Prostate gland (tissue), 2 donors: Measurements from ENCODE around the gene CACNA1B. TPM values are rescaled to one million over a fixed set of nuclear protein-coding genes. Genes with fewer than 3 reads are reported as not detected.
"Not testable (repeated sequence)": the region's sequence is repeated elsewhere in the genome, so short reads cannot be mapped to it uniquely, and the experiment has no call there.

Source experiments
- DNase-seq: peaks from one replicate; pipeline ENCODE4 v3.0.0-alpha.2; 2019; ENCODE audit warnings: low spot score
- H3K27ac ChIP-seq, 2 donors: fragments of 200-600 bp; sonication (generic); 2 replicates each; pipeline ENCODE4 v1.5.1; 2017 to 2019
- H3K27me3 ChIP-seq: fragments of 200-600 bp; sonication (generic); replicated peaks from 2 replicates; pipeline ENCODE4 v1.5.1; 2019; ENCODE audit not compliant: insufficient read depth
- H3K36me3 ChIP-seq, 2 donors: fragments of 200-600 bp; sonication (generic); 1 replicate in 1 of 2; 2 replicates in 1 of 2; pipeline versions ENCODE4 v1.5.1 to v1.8.1; 2017 to 2019
- H3K4me1 ChIP-seq: fragments of 200-600 bp; sonication (generic); replicated peaks from 2 replicates; pipeline ENCODE4 v1.5.1; 2019
- H3K4me3 ChIP-seq, 2 donors: fragments of 200-600 bp; sonication (generic); 2 replicates each; pipeline ENCODE4 v1.5.1; 2017 to 2019
- H3K9me3 ChIP-seq: fragments of 200-600 bp; sonication (generic); 2 replicates; pipeline ENCODE4 v1.5.1; 2017
- WGBS: methylation state at CpG from one replicate; pipeline ENCODE4 v1.1.5; 2018; 5-methylcytosine and 5-hydroxymethylcytosine counted together
- intact Hi-C: fragments of 100-400 bp; cut with DNase I; formaldehyde crosslinking; loops from one replicate; pipeline ENCODE4 v1.14.2; 2022
- microRNA counts, 2 donors: library from miRNA; unstranded; fragments of <30 nt; microRNA quantifications; one replicate each; lab custom pipeline; 2016 to 2017
- microRNA-seq: library from miRNA; unstranded; fragments of <30 nt; microRNA quantifications from one replicate; pipeline ENCODE4, GENCODE V29; 2016
- small RNA-seq, 2 donors: library from RNA; depleted of rRNA; stranded (forward); fragments of <200 nt; gene quantifications; one replicate each; pipeline ENCODE3, GENCODE V24; 2016
- total RNA-seq, 2 donors: library from RNA; depleted of rRNA; stranded (reverse); fragments of >200 nt; gene quantifications; one replicate each; pipeline ENCODE4 v1.1.0, GENCODE V29; 2016
- TF ChIP-seq, protein P1 (sequence below), 4 experiments: fragments of 200-600 bp in 2 of 4; fragments of 450-650 bp in 2 of 4; sonication (generic) in 2 of 4; IDR thresholded peaks; 1 replicate in 3 of 4; 2 replicates in 1 of 4; pipeline ENCODE4 v1.5.1; 2016 to 2019; ENCODE audit warnings: antibody characterized with exemption in 4 of 4, mild to moderate bottlenecking in 2 of 4, moderate library complexity in 2 of 4

Gene CACNA1B
- total RNA-seq, 2 donors from 2014 or later, result 0.36 to 6.0 TPM

GRCh38 chr9:138139096-138139495 lies 261.5 kb downstream of the CACNA1B start:
- intact Hi-C loops, H3K9me3 ChIP-seq, H3K36me3 ChIP-seq, H3K27me3 ChIP-seq, H3K4me1 ChIP-seq, DNase-seq, H3K4me3 ChIP-seq, H3K27ac ChIP-seq: not testable (repeated sequence)
- 93% methylated on average over 13 of the region's 14 CpGs for WGBS

DNA sequence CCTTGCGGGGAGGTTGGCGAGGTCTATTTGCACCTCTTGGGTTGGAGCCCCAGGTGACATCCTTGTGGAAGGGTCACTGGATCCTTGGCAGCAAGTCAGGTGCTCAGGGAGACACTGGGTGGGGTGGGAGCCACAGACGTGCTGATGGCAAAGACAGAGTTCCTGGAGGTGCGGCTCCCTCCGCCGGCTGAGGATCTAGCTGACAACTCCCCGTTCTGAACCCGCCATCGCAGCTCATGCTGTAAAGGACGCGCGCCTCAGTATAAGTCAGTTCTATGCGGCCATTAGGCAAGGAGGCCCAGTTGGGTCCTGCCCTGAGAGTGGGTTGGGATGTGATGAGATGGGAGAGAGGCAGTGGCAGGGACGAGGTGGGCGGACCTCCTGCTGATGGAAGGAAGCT lies 263.4 kb downstream of the CACNA1B start:
- H3K4me3 ChIP-seq, H3K4me1 ChIP-seq, intact Hi-C loops, DNase-seq, H3K27me3 ChIP-seq, H3K27ac ChIP-seq, H3K36me3 ChIP-seq, H3K9me3 ChIP-seq: not testable (repeated sequence)
- WGBS, result 93% methylated on average over 12 of the region's 15 CpGs

DNA sequence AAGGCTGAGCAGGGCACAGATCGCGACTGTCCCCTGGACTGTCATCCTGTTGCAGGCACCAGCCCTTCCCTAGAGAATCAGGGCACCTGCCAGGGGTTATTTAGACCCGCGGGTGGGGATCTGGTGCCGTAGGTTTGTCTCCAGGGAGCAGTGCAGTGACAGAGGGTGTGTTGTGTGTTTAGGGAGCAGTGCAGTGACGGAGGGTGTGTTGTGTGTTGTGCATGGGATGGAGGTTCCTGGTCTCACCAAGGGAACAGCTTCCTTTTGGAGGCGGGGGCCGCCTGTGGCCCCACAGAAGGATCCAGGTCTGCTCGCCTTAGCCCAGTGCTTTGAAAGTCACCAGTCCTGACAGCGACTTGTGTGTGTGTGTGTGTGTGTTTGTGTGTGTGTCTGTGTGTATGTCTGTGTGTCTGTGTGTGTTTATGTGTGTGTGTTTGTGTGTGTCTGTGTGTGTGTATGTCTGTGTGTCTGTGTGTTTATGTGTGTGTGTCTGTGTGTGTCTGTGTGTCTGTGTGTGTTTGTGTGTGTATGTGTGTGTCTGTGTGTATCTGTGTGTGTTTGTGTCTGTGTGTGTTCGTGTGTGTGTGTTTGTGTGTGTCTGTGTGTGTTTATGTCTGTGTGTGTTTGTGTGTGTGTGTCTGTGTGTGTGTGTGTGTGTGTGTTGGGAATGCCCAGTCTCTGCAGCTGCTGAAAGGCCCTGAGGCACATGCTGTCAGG lies 265.1 kb downstream of the CACNA1B start:
- H3K36me3 ChIP-seq, H3K9me3 ChIP-seq, intact Hi-C loops, H3K27ac ChIP-seq, H3K4me3 ChIP-seq, H3K27me3 ChIP-seq, DNase-seq, H3K4me1 ChIP-seq: not testable (repeated sequence)
- 80% methylated on average over 11 of the region's 11 CpGs for WGBS

DNA sequence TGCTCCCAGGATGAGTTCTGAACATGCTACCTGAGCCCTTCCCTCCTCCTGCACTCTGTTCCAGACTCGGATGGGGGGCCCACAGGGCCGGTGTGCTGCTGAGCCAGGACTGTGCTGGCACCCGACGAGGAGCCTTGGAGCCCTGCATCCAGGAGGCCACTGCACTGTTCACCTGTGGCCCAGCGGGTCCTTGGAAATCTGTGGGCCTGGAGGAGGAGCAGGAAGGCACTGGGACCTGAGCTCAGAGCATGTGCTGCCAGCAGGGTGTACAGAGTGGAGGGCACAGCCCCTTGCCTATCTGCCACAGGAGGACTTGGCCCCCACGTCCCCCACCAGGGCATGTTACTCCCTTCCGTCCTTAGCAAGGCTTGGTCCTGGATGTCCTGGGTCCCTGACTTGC lies 265.9 kb downstream of the CACNA1B start:
- WGBS, result 80% methylated on average over 6 of the region's 7 CpGs
- H3K27me3 ChIP-seq, H3K4me3 ChIP-seq, H3K36me3 ChIP-seq, H3K9me3 ChIP-seq, H3K4me1 ChIP-seq, intact Hi-C loops, DNase-seq, H3K27ac ChIP-seq: not testable (repeated sequence)

DNA sequence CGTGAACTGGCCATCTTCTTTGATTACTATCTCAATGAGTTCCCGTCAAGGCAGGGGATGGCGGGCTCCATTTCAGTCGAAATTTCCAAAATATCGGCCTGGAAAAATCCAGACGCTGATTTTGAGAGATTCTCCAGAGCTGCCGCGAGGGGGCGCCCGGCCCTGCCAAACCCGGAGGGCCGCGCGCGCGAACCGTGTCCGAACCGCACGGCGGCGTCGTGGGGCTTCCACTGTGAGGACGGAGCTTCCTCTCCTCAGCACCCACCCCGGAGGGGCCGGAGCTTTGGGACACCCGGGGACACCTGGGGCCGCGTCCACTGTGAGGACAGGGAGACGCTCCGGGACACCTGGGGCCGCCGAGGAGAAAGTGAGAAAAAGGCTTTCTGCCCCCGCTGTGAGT lies 270.0 kb downstream of the CACNA1B start:
- H3K9me3 ChIP-seq, intact Hi-C loops, H3K36me3 ChIP-seq, H3K27ac ChIP-seq, H3K4me1 ChIP-seq, H3K27me3 ChIP-seq, H3K4me3 ChIP-seq, DNase-seq: not testable (repeated sequence)
- WGBS, result no CpG with 5 or more reads among the region's 34 CpGs

DNA sequence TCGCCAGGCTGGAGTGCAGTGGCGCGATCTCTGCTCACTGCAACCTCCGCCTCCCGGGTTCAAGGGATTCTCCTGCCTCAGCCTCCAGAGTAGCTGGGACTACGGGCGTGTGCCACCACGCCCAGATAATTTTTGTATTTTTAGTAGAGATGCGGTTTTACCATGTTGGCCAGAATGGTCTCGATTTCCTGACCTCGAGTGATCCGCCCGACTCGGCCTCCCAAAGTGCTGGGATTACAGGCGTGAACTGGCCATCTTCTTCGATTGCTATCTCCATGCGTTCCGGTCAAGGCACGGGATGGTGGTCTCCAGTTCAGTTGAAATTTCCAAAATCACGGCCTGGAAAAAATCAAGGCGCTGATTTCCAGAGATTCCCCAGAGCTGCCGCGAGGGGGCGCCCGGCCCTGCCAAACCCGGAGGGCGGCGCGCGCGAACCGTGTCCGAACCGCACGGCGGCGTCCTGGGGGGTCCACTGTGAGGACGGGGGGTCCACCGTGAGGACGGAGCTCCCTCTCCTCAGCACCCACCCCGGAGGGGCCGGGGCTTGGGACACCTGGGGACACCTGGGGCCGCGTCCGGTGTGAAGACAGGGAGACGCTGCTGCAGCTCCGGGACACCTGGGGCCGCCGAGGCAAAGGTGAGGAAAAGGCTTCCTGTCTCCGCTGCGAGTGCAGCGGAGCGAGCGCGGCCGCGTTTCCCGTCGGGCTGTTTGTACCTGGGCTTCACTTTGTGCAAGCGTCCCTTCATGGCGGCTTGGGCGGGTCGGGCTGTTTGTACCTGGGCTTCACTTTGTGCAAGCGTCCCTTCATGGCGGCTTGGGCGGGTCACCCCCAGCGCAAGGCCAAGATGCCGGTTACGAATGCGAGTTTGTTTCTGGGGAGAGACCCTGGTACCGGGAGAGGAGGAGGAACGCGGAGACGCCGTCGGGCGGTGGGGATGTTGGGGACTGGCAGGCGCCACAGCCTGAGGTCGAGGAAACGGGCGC lies 272.4 kb downstream of the CACNA1B start:
- peak overlapping the region in 1 of 2 donors; percentile 58 for H3K27ac ChIP-seq
- intact Hi-C loops, H3K9me3 ChIP-seq, H3K4me1 ChIP-seq, H3K27me3 ChIP-seq, DNase-seq, H3K36me3 ChIP-seq: not testable (repeated sequence)
- peak overlapping the region; percentile 35 to 46 for H3K4me3 ChIP-seq
- TF ChIP-seq, protein P1, sequence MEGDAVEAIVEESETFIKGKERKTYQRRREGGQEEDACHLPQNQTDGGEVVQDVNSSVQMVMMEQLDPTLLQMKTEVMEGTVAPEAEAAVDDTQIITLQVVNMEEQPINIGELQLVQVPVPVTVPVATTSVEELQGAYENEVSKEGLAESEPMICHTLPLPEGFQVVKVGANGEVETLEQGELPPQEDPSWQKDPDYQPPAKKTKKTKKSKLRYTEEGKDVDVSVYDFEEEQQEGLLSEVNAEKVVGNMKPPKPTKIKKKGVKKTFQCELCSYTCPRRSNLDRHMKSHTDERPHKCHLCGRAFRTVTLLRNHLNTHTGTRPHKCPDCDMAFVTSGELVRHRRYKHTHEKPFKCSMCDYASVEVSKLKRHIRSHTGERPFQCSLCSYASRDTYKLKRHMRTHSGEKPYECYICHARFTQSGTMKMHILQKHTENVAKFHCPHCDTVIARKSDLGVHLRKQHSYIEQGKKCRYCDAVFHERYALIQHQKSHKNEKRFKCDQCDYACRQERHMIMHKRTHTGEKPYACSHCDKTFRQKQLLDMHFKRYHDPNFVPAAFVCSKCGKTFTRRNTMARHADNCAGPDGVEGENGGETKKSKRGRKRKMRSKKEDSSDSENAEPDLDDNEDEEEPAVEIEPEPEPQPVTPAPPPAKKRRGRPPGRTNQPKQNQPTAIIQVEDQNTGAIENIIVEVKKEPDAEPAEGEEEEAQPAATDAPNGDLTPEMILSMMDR (IDR thresholded peaks at IDR 0.05), result peak in 3 of 4 experiments; percentile 18 to 30 (median 19)
- WGBS, result 25% methylated on average over 56 of the region's 81 CpGs

GRCh38 chr9:138155788-138156187 lies 278.2 kb downstream of the CACNA1B start:
- intact Hi-C loops, H3K27ac ChIP-seq, H3K9me3 ChIP-seq, H3K36me3 ChIP-seq, H3K4me1 ChIP-seq, DNase-seq, H3K4me3 ChIP-seq, H3K27me3 ChIP-seq: not testable (repeated sequence)
- WGBS, result 86% methylated on average over 5 of the region's 5 CpGs

DNA sequence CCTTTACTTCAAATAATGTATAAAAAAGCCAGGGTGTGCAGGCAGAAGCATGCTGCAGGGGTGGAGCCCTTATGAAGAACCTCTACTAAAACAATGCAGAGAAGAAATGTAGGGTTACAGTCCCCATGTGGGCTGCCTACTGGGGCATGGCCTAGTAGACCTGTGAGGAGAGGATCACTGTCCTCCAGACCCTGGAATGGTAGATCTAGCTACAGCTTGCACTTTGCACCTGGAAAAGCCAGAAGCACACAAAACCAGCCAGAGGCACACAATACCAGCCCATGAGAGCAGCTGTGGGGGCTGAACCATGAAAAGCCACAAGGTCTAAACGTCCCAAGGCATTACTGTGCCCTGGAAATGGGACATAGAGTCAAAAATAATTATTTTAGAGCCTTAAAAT lies 289.2 kb downstream of the CACNA1B start:
- DNase-seq, H3K4me3 ChIP-seq, H3K36me3 ChIP-seq, H3K27ac ChIP-seq, H3K4me1 ChIP-seq, H3K27me3 ChIP-seq, H3K9me3 ChIP-seq, intact Hi-C loops: not testable (repeated sequence)
- WGBS, result 0% methylated on average over 1 of the region's 1 CpG

MicroRNA genes within 50 kb of the gene (microRNA counts, 767-probe panel; counts per million panel counts)
- microRNA hsa-miR-602 (lab: Ali Mortazavi, UCI), result 0 to 431 counts per million in 2 donors

Small RNA genes within 50 kb of the gene (microRNA-seq; reads per million reads assigned to microRNA genes)
- gene MIR602, result not detected

Small RNA genes within 50 kb of the gene (small RNA-seq; reads per million reads assigned to genes)
- gene AL591424.2, result 0 reads per million in 2 donors
- 0 reads per million in 2 donors for gene MIR602
